Muscle of back (tissue), 11 donors: ENCODE measurements around the gene CES3. TPM values are rescaled to one million over a fixed set of nuclear protein-coding genes. Genes with fewer than 3 reads are reported as not detected.

Experiments
- DNase-seq, 3 donors: peaks; one replicate each; pipeline versions ENCODE4 v3.0.0 to v3.0.0-alpha.2; 2013
- polyA plus RNA-seq, 10 donors: library from polyadenylated mRNA; unstranded; fragments of 120-200 nt; gene quantifications; one replicate each; pipeline ENCODE4 v1.2.1, GENCODE V29; 2013; ENCODE audit not compliant: insufficient read length in 10 of 10

CES3 gene
- polyA plus RNA-seq, 10 donors, result 0.13 to 0.42 (median 0.30) TPM

- DNase-seq, result peak in 2 of 3 donors; percentile 40 to 73
Observed at GRCh38 chr16:67000384-67001351, 39.6 kb downstream of the CES3 start.

GRCh38 chr16:67001726-67002125 is 40.7 kb downstream of the CES3 start:
- no peak for DNase-seq

GRCh38 chr16:67006930-67007658 is 46.0 kb downstream of the CES3 start:
- no peak for DNase-seq

- DNase-seq, result no peak
Observed at GRCh38 chr16:67009158-67009557, 48.1 kb downstream of the CES3 start.

GRCh38 chr16:67011274-67011673 is 50.2 kb downstream of the CES3 start:
- no peak for DNase-seq

- peak in 2 of 3 donors; percentile 66 to 85 for DNase-seq
Observed at GRCh38 chr16:67013233-67013822, 52.3 kb downstream of the CES3 start.

- peak; percentile 72 to 92 (median 84) for DNase-seq
Observed at GRCh38 chr16:67013823-67014633, 53.0 kb downstream of the CES3 start.

GRCh38 chr16:67014634-67015312 is 53.7 kb downstream of the CES3 start:
- peak in 1 of 3 donors; percentile 50 for DNase-seq

GRCh38 chr16:67015313-67015731 is 54.3 kb downstream of the CES3 start:
- no peak for DNase-seq

GRCh38 chr16:67016143-67016542 is 55.1 kb downstream of the CES3 start:
- DNase-seq, result no peak

GRCh38 chr16:67016681-67017420 is 55.8 kb downstream of the CES3 start:
- DNase-seq, result no peak

- DNase-seq, result no peak
Observed at GRCh38 chr16:67017421-67017750, 56.3 kb downstream of the CES3 start.

GRCh38 chr16:67017810-67018488 is 56.9 kb downstream of the CES3 start:
- peak; percentile 58 to 79 (median 74) for DNase-seq

GRCh38 chr16:67019171-67019570 is 58.1 kb downstream of the CES3 start:
- no peak for DNase-seq

GRCh38 chr16:67021321-67021720 is 60.3 kb downstream of the CES3 start:
- DNase-seq, result no peak

GRCh38 chr16:67022531-67023214 is 61.6 kb downstream of the CES3 start:
- no peak for DNase-seq

- DNase-seq, result no peak
Observed at GRCh38 chr16:67023689-67024088, 62.6 kb downstream of the CES3 start.
